SK-N-SH treated with all-trans-retinoic acid at 6 μM for 48 hours (cell line): ENCODE measurements around the gene PTPN22.
A peak's percentile ranks its signal among the peaks of the same experiment; 100 is the strongest.

Experiments used
- ATAC-seq: fragments of 200-7000 bp; cut with Tn5 transposase; 3 replicates; pipeline ENCODE4 v1.9.1; 2020; ENCODE audit warnings: mild to moderate bottlenecking, moderate library complexity
- BACH2 ChIP-seq: fragments of 250-450 bp; sonication (Bioruptor Pico); IDR thresholded peaks from 2 replicates; pipeline ENCODE4 v1.9.0; 2021; ENCODE audit warnings: mild to moderate bottlenecking, borderline replicate concordance
- CREB5 ChIP-seq: fragments of 250-450 bp; sonication (Bioruptor Pico); IDR thresholded peaks from 2 replicates; pipeline ENCODE4 v1.5.1; 2020; ENCODE audit warnings: low read depth, mild to moderate bottlenecking, moderate library complexity
- CSDC2 ChIP-seq: fragments of 250-450 bp; sonication (Bioruptor Pico); IDR thresholded peaks from 2 replicates; pipeline ENCODE4 v1.5.0; 2020; ENCODE audit warnings: mild to moderate bottlenecking, moderate library complexity
- ESRRG ChIP-seq: fragments of 250-450 bp; sonication (Bioruptor Pico); IDR thresholded peaks from 2 replicates; pipeline ENCODE4 v1.6.1; 2021; ENCODE audit warnings: mild to moderate bottlenecking
- OSR1 ChIP-seq: fragments of 250-450 bp; sonication (Bioruptor Pico); IDR thresholded peaks from 2 replicates; pipeline ENCODE4 v1.8.0; 2022; ENCODE audit warnings: moderate library complexity, mild to moderate bottlenecking, inconsistent platforms
- PATZ1 ChIP-seq: fragments of 250-450 bp; sonication (Bioruptor Pico); IDR thresholded peaks from 2 replicates; pipeline ENCODE4 v1.8.0; 2020; ENCODE audit warnings: mild to moderate bottlenecking, moderate library complexity, borderline replicate concordance
- PPARA ChIP-seq: fragments of 250-450 bp; sonication (Bioruptor Pico); IDR thresholded peaks from 2 replicates; pipeline ENCODE4 v1.5.0; 2020; ENCODE audit warnings: mild to moderate bottlenecking, borderline replicate concordance
- RARB ChIP-seq: fragments of 250-450 bp; sonication (Bioruptor Pico); IDR thresholded peaks from 2 replicates; pipeline ENCODE4 v1.8.0; 2021; ENCODE audit warnings: mild to moderate bottlenecking, moderate library complexity
- SNAI2 ChIP-seq: fragments of 250-450 bp; sonication (Bioruptor Pico); IDR thresholded peaks from 2 replicates; pipeline ENCODE4 v1.5.0; 2020; ENCODE audit warnings: mild to moderate bottlenecking, moderate library complexity
- TCF4 ChIP-seq: fragments of 250-450 bp; sonication (Bioruptor Pico); IDR thresholded peaks from 2 replicates; pipeline ENCODE4 v1.8.0; 2021; ENCODE audit warnings: mild to moderate bottlenecking, moderate library complexity, borderline replicate concordance
- TOX ChIP-seq: fragments of 250-450 bp; sonication (Bioruptor Pico); IDR thresholded peaks from 2 replicates; pipeline ENCODE4 v1.8.0; 2021; ENCODE audit warnings: mild to moderate bottlenecking, moderate library complexity, borderline replicate concordance
- ZC3H10 ChIP-seq: fragments of 250-450 bp; sonication (Bioruptor Pico); IDR thresholded peaks from 2 replicates; pipeline ENCODE4 v1.5.1; 2021; ENCODE audit warnings: mild to moderate bottlenecking, moderate library complexity
- ZFP3 ChIP-seq: fragments of 250-450 bp; sonication (Bioruptor Pico); IDR thresholded peaks from 2 replicates; pipeline ENCODE4 v1.5.0; 2020; ENCODE audit warnings: mild to moderate bottlenecking, moderate library complexity
- ZFP30 ChIP-seq: fragments of 450-650 bp; formaldehyde crosslinking; IDR thresholded peaks from 2 replicates; pipeline ENCODE4 v1.5.0; 2022; ENCODE audit warnings: mild to moderate bottlenecking, moderate library complexity
- ZNF565 ChIP-seq: fragments of 450-650 bp; formaldehyde crosslinking; conservative IDR thresholded peaks from 2 replicates; pipeline ENCODE4 v1.5.0; 2020; ENCODE audit warnings: low read depth, mild to moderate bottlenecking, moderate library complexity
- ZNF70 ChIP-seq: fragments of 450-650 bp; formaldehyde crosslinking; IDR thresholded peaks from 2 replicates; pipeline ENCODE4 v1.5.0; 2020; ENCODE audit warnings: mild to moderate bottlenecking, moderate library complexity
- ZNF8 ChIP-seq: fragments of 450-650 bp; formaldehyde crosslinking; IDR thresholded peaks from 2 replicates; pipeline ENCODE4 v1.5.0; 2020; ENCODE audit warnings: mild to moderate bottlenecking, moderate library complexity
- TF ChIP-seq, protein P1 (sequence below): fragments of 250-450 bp; sonication (Bioruptor Pico); IDR thresholded peaks from 2 replicates; pipeline ENCODE4 v1.8.0; 2021; ENCODE audit warnings: low read depth, mild to moderate bottlenecking, moderate library complexity, borderline replicate concordance
- TF ChIP-seq, protein P2 (sequence below): fragments of 250-450 bp; sonication (Bioruptor Pico); IDR thresholded peaks from 2 replicates; pipeline ENCODE4 v1.5.1; 2021; ENCODE audit warnings: mild to moderate bottlenecking, moderate library complexity
- TF ChIP-seq, protein P3 (sequence below): fragments of 250-450 bp; sonication (Bioruptor Pico); IDR thresholded peaks from 2 replicates; pipeline ENCODE4 v1.5.0; 2020; ENCODE audit warnings: mild to moderate bottlenecking, moderate library complexity

PTPN22 gene

GRCh38 chr1:113875714-113876113, 4.2 kb upstream of the PTPN22 start (continued):
- no peak for TF ChIP-seq CREB5 (CRISPR knock-in tag)
- no peak for TF ChIP-seq ZNF565 (CRISPR knock-in tag)
- TF ChIP-seq, protein P1, sequence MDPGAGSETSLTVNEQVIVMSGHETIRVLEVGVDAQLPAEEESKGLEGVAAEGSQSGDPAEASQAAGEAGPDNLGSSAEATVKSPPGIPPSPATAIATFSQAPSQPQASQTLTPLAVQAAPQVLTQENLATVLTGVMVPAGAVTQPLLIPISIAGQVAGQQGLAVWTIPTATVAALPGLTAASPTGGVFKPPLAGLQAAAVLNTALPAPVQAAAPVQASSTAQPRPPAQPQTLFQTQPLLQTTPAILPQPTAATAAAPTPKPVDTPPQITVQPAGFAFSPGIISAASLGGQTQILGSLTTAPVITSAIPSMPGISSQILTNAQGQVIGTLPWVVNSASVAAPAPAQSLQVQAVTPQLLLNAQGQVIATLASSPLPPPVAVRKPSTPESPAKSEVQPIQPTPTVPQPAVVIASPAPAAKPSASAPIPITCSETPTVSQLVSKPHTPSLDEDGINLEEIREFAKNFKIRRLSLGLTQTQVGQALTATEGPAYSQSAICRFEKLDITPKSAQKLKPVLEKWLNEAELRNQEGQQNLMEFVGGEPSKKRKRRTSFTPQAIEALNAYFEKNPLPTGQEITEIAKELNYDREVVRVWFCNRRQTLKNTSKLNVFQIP (CRISPR knock-in tag), result no peak
- TF ChIP-seq, all 23 proteins: peak for 0

- TF ChIP-seq ZNF70 (CRISPR knock-in tag) (no peak), ZFP3 (no peak), OSR1 (no peak), RARB (no peak), BACH2 (no peak), TOX (CRISPR knock-in tag) (no peak), ESRRG (CRISPR knock-in tag) (no peak), TCF4 (CRISPR knock-in tag) (no peak), ZNF8 (CRISPR knock-in tag) (no peak), CSDC2 (no peak)
- TF ChIP-seq, protein P2, sequence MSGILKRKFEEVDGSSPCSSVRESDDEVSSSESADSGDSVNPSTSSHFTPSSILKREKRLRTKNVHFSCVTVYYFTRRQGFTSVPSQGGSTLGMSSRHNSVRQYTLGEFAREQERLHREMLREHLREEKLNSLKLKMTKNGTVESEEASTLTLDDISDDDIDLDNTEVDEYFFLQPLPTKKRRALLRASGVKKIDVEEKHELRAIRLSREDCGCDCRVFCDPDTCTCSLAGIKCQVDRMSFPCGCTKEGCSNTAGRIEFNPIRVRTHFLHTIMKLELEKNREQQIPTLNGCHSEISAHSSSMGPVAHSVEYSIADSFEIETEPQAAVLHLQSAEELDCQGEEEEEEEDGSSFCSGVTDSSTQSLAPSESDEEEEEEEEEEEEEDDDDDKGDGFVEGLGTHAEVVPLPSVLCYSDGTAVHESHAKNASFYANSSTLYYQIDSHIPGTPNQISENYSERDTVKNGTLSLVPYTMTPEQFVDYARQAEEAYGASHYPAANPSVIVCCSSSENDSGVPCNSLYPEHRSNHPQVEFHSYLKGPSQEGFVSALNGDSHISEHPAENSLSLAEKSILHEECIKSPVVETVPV (CRISPR knock-in tag), result no peak
- TF ChIP-seq, protein P3, sequence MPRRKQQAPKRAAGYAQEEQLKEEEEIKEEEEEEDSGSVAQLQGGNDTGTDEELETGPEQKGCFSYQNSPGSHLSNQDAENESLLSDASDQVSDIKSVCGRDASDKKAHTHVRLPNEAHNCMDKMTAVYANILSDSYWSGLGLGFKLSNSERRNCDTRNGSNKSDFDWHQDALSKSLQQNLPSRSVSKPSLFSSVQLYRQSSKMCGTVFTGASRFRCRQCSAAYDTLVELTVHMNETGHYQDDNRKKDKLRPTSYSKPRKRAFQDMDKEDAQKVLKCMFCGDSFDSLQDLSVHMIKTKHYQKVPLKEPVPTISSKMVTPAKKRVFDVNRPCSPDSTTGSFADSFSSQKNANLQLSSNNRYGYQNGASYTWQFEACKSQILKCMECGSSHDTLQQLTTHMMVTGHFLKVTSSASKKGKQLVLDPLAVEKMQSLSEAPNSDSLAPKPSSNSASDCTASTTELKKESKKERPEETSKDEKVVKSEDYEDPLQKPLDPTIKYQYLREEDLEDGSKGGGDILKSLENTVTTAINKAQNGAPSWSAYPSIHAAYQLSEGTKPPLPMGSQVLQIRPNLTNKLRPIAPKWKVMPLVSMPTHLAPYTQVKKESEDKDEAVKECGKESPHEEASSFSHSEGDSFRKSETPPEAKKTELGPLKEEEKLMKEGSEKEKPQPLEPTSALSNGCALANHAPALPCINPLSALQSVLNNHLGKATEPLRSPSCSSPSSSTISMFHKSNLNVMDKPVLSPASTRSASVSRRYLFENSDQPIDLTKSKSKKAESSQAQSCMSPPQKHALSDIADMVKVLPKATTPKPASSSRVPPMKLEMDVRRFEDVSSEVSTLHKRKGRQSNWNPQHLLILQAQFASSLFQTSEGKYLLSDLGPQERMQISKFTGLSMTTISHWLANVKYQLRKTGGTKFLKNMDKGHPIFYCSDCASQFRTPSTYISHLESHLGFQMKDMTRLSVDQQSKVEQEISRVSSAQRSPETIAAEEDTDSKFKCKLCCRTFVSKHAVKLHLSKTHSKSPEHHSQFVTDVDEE (CRISPR knock-in tag), result no peak
- peak; percentile 51; the same call in 2 of the 3 replicates for ATAC-seq
Observed at GRCh38 chr1:113874012-113874879, 2.7 kb upstream of the PTPN22 start.

- no peak for ATAC-seq
- TF ChIP-seq PATZ1 (CRISPR knock-in tag) (no peak), BACH2 (no peak), ZFP30 (CRISPR knock-in tag) (no peak), RARB (no peak), ZNF8 (CRISPR knock-in tag) (no peak), CREB5 (CRISPR knock-in tag) (no peak), PPARA (CRISPR knock-in tag) (no peak), SNAI2 (CRISPR knock-in tag) (no peak), TOX (CRISPR knock-in tag) (no peak), ZNF565 (CRISPR knock-in tag) (no peak), ZC3H10 (CRISPR knock-in tag) (no peak), TCF4 (CRISPR knock-in tag) (no peak)
- TF ChIP-seq, protein P3 (CRISPR knock-in tag), result no peak
- TF ChIP-seq, protein P2 (CRISPR knock-in tag), result no peak
Observed at GRCh38 chr1:113872219-113872935, 865 bp upstream of the PTPN22 start.
